ENCODE results near the gene POU2F2.

The POU2F2 gene

GRCh38 chr19:42089772-42090171 lies 42.5 kb downstream of the POU2F2 start:
- Histone ChIP-seq H3K4me3 (no peak overlapping the region), H3K36me3 (ENCODE audit: insufficient read depth, low read length) (no peaks in the 10 kb centered on the region), H3K27ac (no peak overlapping the region), H3K9me3 (ENCODE audit: low read depth, low read length) (no peaks in the 10 kb centered on the region), H3K9ac (ENCODE audit: insufficient read length) (no peak overlapping the region)
- no peak for DNase-seq (ENCODE audit: low read depth, low spot score)
- TF ChIP-seq EZH2 (IDR thresholded peaks at IDR 0.05) (no peak), POLR2AphosphoS5 (IDR thresholded peaks at IDR 0.05; ENCODE audit: borderline replicate concordance, low read depth, low read length) (no peak), FOXP2 (optimal IDR thresholded peaks at IDR 0.05; ENCODE audit: control extremely low read depth, extremely low read length, insufficient read depth) (no peak)

GRCh38 chr19:42089191-42089750 lies 43.0 kb downstream of the POU2F2 start:
- no peaks in the 10 kb centered on the region for H3K9me3 ChIP-seq (ENCODE audit: low read depth, low read length)
- H3K4me3 ChIP-seq: no peak overlapping the region
- DNase-seq (ENCODE audit: low read depth, low spot score): no peak
- no peak overlapping the region for H3K27ac ChIP-seq
- no peak for TF ChIP-seq EZH2 (IDR thresholded peaks at IDR 0.05)
- no peak for TF ChIP-seq FOXP2 (optimal IDR thresholded peaks at IDR 0.05; ENCODE audit: control extremely low read depth, extremely low read length, insufficient read depth)
- TF ChIP-seq POLR2AphosphoS5 (IDR thresholded peaks at IDR 0.05; ENCODE audit: borderline replicate concordance, low read depth, low read length): no peak
- H3K36me3 ChIP-seq (ENCODE audit: insufficient read depth, low read length): no peaks in the 10 kb centered on the region
- no peak overlapping the region for H3K9ac ChIP-seq (ENCODE audit: insufficient read length)

- Histone ChIP-seq H3K9ac (ENCODE audit: insufficient read length) (no peak overlapping the region), H3K4me3 (no peak overlapping the region), H3K27ac (no peak overlapping the region), H3K9me3 (ENCODE audit: low read depth, low read length) (no peaks in the 10 kb centered on the region), H3K36me3 (ENCODE audit: insufficient read depth, low read length) (no peaks in the 10 kb centered on the region)
- DNase-seq (ENCODE audit: low read depth, low spot score): no peak
- TF ChIP-seq POLR2AphosphoS5 (IDR thresholded peaks at IDR 0.05; ENCODE audit: borderline replicate concordance, low read depth, low read length) (no peak), FOXP2 (optimal IDR thresholded peaks at IDR 0.05; ENCODE audit: control extremely low read depth, extremely low read length, insufficient read depth) (no peak)
Measured at GRCh38 chr19:42088471-42089190, 43.6 kb downstream of the POU2F2 start.

- no peak overlapping the region for H3K27ac ChIP-seq
- DNase-seq (ENCODE audit: low read depth, low spot score): no peak
- H3K9ac ChIP-seq (ENCODE audit: insufficient read length): no peak overlapping the region
- no peaks in the 10 kb centered on the region; the same call in 1 of the 2 replicates for H3K36me3 ChIP-seq (ENCODE audit: insufficient read depth, low read length)
- no peak for TF ChIP-seq EZH2 (IDR thresholded peaks at IDR 0.05)
- no peak for TF ChIP-seq FOXP2 (optimal IDR thresholded peaks at IDR 0.05; ENCODE audit: control extremely low read depth, extremely low read length, insufficient read depth)
- no peak for TF ChIP-seq POLR2AphosphoS5 (IDR thresholded peaks at IDR 0.05; ENCODE audit: borderline replicate concordance, low read depth, low read length)
- H3K4me3 ChIP-seq: no peak overlapping the region
- H3K9me3 ChIP-seq (ENCODE audit: low read depth, low read length): no peaks in the 10 kb centered on the region
Measured at GRCh38 chr19:42086770-42087550, 45.3 kb downstream of the POU2F2 start.

GRCh38 chr19:42086188-42086736 lies 46.0 kb downstream of the POU2F2 start:
- DNase-seq (ENCODE audit: low read depth, low spot score): no peak
- H3K9ac ChIP-seq (ENCODE audit: insufficient read length): no peak overlapping the region
- TF ChIP-seq POLR2AphosphoS5 (IDR thresholded peaks at IDR 0.05; ENCODE audit: borderline replicate concordance, low read depth, low read length): no peak
- no peak for TF ChIP-seq EZH2 (IDR thresholded peaks at IDR 0.05)
- TF ChIP-seq FOXP2 (optimal IDR thresholded peaks at IDR 0.05; ENCODE audit: control extremely low read depth, extremely low read length, insufficient read depth): no peak
- H3K27ac ChIP-seq: no peak overlapping the region
- peaks cover 7% of the 10 kb centered on the region for H3K36me3 ChIP-seq (ENCODE audit: insufficient read depth, low read length)
- no peaks in the 10 kb centered on the region for H3K9me3 ChIP-seq (ENCODE audit: low read depth, low read length)
- no peak overlapping the region for H3K4me3 ChIP-seq

GRCh38 chr19:42083537-42083936 lies 48.7 kb downstream of the POU2F2 start:
- no peaks in the 10 kb centered on the region for H3K9me3 ChIP-seq (ENCODE audit: low read depth, low read length)
- no peak overlapping the region for H3K27ac ChIP-seq
- no peak overlapping the region for H3K4me3 ChIP-seq
- no peak for DNase-seq (ENCODE audit: low read depth, low spot score)
- TF ChIP-seq FOXP2 (optimal IDR thresholded peaks at IDR 0.05; ENCODE audit: control extremely low read depth, extremely low read length, insufficient read depth) (no peak), EZH2 (IDR thresholded peaks at IDR 0.05) (no peak), POLR2AphosphoS5 (IDR thresholded peaks at IDR 0.05; ENCODE audit: borderline replicate concordance, low read depth, low read length) (no peak; the same call in 1 of the 2 replicates)
- H3K9ac ChIP-seq (ENCODE audit: insufficient read length): no peak overlapping the region
- peaks cover 34% of the 10 kb centered on the region for H3K36me3 ChIP-seq (ENCODE audit: insufficient read depth, low read length)

GRCh38 chr19:42081584-42082203 lies 50.6 kb downstream of the POU2F2 start:
- no peak overlapping the region for H3K4me3 ChIP-seq
- H3K9me3 ChIP-seq (ENCODE audit: low read depth, low read length): no peaks in the 10 kb centered on the region
- TF ChIP-seq FOXP2 (optimal IDR thresholded peaks at IDR 0.05; ENCODE audit: control extremely low read depth, extremely low read length, insufficient read depth): no peak
- TF ChIP-seq POLR2AphosphoS5 (IDR thresholded peaks at IDR 0.05; ENCODE audit: borderline replicate concordance, low read depth, low read length): no peak
- no peak for TF ChIP-seq EZH2 (IDR thresholded peaks at IDR 0.05)
- peaks cover 41% of the 10 kb centered on the region for H3K36me3 ChIP-seq (ENCODE audit: insufficient read depth, low read length)
- no peak for DNase-seq (ENCODE audit: low read depth, low spot score)
- peak overlapping the region; percentile 57 for H3K27ac ChIP-seq
- H3K9ac ChIP-seq (ENCODE audit: insufficient read length): no peak overlapping the region
